ENCODE data around the gene PNPLA6.

Gene PNPLA6

GRCh38 chr19:7602935-7603497, 67.5 kb downstream of the PNPLA6 start:
- TF ChIP-seq CTCF (conservative IDR thresholded peaks at IDR 0.05; ENCODE audit: low read depth): no peak
- POLR2A ChIA-PET (ENCODE audit: low non-redundant PET): interaction anchor here (0.6 kb wide), 1 partner anchor 11 kb away, joined by 12 read pairs; no protein-coding TSS in a partner anchor
- CTCF ChIA-PET: no interaction called here
- H3K27ac ChIP-seq: peak overlapping the region; percentile 9; the same call in 1 of the 2 replicates
- no peak for DNase-seq (ENCODE audit: low spot score)

- ChIA-PET CTCF (no interaction called here), POLR2A (ENCODE audit: low non-redundant PET) (no interaction called here)
- peak overlapping the region; percentile 9; the same call in 1 of the 2 replicates for H3K27ac ChIP-seq
- DNase-seq (ENCODE audit: low spot score): no peak
- TF ChIP-seq CTCF (conservative IDR thresholded peaks at IDR 0.05; ENCODE audit: low read depth): no peak
Observed at GRCh38 chr19:7603919-7604318, 68.4 kb downstream of the PNPLA6 start.

- DNase-seq (ENCODE audit: low spot score): no peak
- no peak for TF ChIP-seq CTCF (conservative IDR thresholded peaks at IDR 0.05; ENCODE audit: low read depth)
- H3K27ac ChIP-seq: no peak overlapping the region
- POLR2A ChIA-PET (ENCODE audit: low non-redundant PET): no interaction called here
- CTCF ChIA-PET: no interaction called here
Observed at GRCh38 chr19:7605490-7606222, 70.1 kb downstream of the PNPLA6 start.

GRCh38 chr19:7606289-7606688, 70.8 kb downstream of the PNPLA6 start:
- ChIA-PET CTCF (no interaction called here), POLR2A (ENCODE audit: low non-redundant PET) (no interaction called here)
- TF ChIP-seq CTCF (conservative IDR thresholded peaks at IDR 0.05; ENCODE audit: low read depth): no peak
- no peak overlapping the region for H3K27ac ChIP-seq
- no peak for DNase-seq (ENCODE audit: low spot score)

- CTCF ChIA-PET: no interaction called here
- TF ChIP-seq CTCF (conservative IDR thresholded peaks at IDR 0.05; ENCODE audit: low read depth): no peak
- H3K27ac ChIP-seq: no peak overlapping the region
- DNase-seq (ENCODE audit: low spot score): no peak
- POLR2A ChIA-PET (ENCODE audit: low non-redundant PET): interaction anchor here (0.6 to 0.8 kb wide), 2 partner anchors 11 to 25 kb away, joined by 3 read pairs; no protein-coding TSS in a partner anchor
Observed at GRCh38 chr19:7607212-7607873, 71.8 kb downstream of the PNPLA6 start.

- POLR2A ChIA-PET (ENCODE audit: low non-redundant PET): interaction anchor here (0.6 kb wide), 1 partner anchor 26 kb away, joined by 3 read pairs; no protein-coding TSS in a partner anchor
- no peak for TF ChIP-seq CTCF (conservative IDR thresholded peaks at IDR 0.05; ENCODE audit: low read depth)
- CTCF ChIA-PET: interaction anchor here (0.7 to 1.5 kb wide), 4 partner anchors 10 to 39 kb away, joined by 3 to 7 read pairs (median 5); no protein-coding TSS in a partner anchor
- no peak overlapping the region for H3K27ac ChIP-seq
- DNase-seq (ENCODE audit: low spot score): no peak
Observed at GRCh38 chr19:7607874-7608560, 72.5 kb downstream of the PNPLA6 start.
